Left lobe of liver (tissue), 2 donors: ENCODE results near the gene N4BP2L1. TPM values are rescaled to one million over a fixed set of nuclear protein-coding genes. Genes with fewer than 3 reads are reported as not detected.
A peak's percentile ranks its signal among the peaks of the same experiment; 100 is the strongest.

ENCODE experiments used
- ATAC-seq: fragments of 200-7000 bp; cut with Tn5 transposase; one replicate; pipeline ENCODE4 v1.9.1; 2020; ENCODE audit warnings: mild to moderate bottlenecking, moderate library complexity
- DNase-seq: peaks from one replicate; pipeline ENCODE4 v3.0.0-alpha.2; 2020; ENCODE audit warnings: low spot score
- total RNA-seq: library from RNA; stranded (reverse); gene quantifications from one replicate; pipeline ENCODE4 v1.2.1, GENCODE V29; 2021
- donor health status: DM: no; HTN: no; CAD: no; lungs with moderate emphysema.
- donor health status: DM: no; HTN: yes; CAD: no.

N4BP2L1 gene
- 45.9 TPM for total RNA-seq

DNA sequence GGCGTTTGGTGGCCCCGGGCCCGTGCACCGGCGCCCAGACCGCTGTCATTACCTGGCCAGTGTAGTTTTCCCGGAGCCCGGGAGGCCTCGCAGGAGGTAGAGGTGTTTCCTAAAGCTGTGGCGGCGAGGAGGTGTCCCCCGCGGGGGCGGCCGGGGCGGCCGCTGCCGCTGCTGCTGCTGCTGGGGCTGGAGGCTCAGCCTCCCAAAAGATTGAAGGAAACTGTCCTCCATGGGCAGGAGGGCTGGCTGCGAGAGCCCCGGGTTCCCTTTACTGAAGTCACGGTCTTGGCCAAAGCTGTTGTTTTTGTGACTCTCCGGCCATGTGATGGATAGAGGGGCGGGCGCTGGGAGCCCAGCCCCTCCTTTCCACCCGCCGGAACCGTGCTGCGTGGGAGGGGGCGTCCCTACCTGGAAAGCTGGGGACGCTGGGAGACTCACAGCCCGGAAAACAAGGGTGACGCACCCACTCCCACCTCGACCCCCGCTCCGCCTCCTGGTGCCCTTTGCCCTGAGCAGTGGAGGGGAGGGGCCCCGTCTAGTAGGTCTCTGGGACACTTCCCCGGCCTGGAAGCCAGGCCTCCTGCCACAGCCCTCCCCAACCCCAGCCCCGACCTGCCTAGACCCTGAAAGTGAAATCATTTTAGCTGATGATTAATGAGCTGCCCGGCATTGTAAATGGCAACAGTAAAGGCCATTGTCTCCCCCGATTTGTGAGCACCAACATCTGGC is at the start of gene N4BP2L1:
TSS of gene N4BP2L1 (minus strand) at position 279 of the 729 bp plus-strand sequence. CDS start at position 231, 48 bp downstream.
- DNase-seq, result peak; percentile 99
- peak; percentile 81 for ATAC-seq

DNA sequence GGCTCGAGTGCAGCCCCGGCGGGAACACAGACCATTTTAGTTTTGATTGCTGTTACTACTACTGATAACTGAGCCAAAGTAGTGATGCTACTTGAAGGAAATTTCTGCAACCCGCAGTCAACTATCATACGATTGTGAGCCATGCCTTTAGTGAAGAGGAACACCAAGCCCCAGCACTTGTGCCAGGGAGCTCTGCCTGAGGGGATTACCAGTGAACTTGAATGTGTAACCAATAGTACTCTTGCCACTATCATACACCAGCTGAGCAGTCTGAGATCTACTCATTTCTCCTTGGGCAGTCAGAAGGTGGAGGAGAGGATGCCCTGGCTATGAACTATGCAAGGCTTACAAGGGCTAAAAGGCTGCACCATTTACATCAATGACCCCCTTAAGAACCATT is 49.0 kb upstream of the N4BP2L1 start:
- ATAC-seq, result no peak
- no peak for DNase-seq

DNA sequence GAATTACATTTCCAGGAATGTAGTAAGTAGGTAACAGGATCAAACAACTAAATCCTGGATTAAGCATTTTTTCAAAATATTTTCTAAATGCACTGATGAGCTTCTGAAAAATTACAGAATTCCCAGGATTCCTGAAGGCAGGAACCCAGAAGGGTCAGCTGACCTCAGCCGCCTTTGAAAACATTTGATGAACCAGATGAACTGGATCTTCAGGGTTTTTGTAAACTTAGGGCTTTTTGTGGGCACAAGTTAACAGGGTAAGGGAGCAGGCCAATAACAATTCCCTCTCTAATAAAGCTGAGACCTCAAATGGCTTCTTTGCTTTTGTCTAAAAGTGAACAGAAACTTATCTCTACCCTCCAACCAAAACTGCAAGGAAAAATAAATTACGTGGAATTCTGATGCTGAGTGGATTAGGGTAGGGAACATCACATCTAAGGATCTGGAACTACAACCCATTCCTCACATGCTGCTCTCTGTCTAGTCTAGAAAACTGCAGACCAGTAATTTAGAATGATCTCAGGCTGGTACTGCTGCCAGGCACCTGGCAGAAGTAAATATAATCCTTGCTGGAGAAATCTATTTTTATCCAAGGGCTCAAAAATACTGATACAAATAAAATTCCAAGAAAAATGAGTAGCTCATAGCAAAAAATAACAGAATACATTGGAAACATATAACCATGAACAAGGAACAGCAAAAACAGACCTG is 48.2 kb upstream of the N4BP2L1 start:
- DNase-seq (no peak), ATAC-seq (no peak)

DNA sequence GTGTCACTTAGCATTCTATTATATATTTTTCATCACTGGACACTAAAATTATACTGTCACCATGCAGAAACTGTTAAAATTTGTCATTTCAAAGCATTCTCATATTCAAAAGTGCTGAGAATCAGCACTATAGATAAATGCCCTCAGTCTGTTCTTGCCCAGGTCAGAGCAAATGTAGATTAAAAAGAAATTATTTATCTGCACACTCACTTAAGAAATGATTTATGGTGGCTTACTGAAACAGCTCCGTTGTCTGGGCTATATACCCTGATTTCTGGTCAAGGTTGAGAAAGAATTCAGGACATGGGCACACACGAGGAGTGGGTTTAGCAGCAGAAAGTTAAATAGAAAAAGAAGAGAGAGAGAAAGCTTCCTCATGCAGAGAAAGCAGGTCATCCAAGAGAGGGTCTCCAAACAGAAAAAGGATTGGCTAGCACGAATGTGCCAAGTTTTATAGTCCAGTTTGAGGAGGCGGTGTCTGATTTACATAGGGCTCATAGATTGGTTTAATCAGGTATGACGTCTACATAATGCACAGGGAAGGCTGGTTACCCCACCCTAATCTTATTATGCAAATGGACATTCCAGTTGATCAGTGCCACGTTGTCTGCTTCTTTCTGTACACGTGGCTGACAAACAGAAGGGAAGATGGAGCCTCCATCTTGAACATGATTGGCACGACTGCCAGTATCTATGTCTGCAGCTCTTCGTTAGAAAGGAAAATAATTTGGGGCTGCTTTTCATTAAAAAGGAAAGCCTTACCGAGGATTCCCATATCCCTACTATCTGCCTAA is 47.3 kb upstream of the N4BP2L1 start:
- ATAC-seq (no peak), DNase-seq (no peak)

DNA sequence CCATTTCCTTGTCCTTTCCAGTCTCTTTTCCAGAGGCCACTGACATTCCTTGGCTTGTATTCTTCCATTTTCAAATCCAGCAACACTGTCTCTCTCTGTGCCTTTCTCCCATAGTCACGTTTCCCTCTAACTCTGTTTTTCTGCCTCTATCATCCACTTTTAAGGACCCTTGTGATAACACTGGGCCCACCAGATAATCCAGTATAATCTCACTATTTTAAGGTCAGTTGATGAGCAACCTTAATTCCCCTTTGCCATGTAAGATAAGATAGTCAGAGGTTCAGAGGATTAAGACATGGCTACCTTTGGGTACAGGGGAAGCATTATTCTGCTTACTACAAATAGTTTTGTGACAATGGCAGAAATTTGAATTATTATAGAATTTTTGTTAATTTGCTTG is 45.7 kb upstream of the N4BP2L1 start:
- DNase-seq, result no peak

DNA sequence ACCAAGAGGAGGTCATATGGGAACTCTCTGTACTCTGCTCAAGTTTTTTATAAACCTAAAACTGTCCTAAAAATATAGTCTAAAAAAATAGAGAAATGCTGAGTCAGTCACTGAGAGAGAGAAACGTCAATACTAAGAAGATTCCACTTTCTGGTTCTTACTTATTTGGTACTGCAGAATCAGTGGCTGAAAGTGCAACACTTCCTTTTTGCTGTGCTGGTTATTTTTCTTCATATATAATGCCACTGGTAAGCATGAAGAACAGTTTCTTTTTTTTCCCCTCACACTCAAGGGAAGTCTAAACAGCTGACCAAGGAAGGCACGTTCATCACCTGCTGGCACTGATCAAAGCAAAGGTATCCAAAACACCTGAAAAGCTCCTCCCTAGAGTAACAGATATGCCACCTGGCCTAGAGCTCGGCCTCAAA is 44.3 kb upstream of the N4BP2L1 start:
- DNase-seq (no peak), ATAC-seq (no peak)

More for the DNA sequence above, 45.7 kb upstream of the N4BP2L1 start:
- no peak for ATAC-seq

DNA sequence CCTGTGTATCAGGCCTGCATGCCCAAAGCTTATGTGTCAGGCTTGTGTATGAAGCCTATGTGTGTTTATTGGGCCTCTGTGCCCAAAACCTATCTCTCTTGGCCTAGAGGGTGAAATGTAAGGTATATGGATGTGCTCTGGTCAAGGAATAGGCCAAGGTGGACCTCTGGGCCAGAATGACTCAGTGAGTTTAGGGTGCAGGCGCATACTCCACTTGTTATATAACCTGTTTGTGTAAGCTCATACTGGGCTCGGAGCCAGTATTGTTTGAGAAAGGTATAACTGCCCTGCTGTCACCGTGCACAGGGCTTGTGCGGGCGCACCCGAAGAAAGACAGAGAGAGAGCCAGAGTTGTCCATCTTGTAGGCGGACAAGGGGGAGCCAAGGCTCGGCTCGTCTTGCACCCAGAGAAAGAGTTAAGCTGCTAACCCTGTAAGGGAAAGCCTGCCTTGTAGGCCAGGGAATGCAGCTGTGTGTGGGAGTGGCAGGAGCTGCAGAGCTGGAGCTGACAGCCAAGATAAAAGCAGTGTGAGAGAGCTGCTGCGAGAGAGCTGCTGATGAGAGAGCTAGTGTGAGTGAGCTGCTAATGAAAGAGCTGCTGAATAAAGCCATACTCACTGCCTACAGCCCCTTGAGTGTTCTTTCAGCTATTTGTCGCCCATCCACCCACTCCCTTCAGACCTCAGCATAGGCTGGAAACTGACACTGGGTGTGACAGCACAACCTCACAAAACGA is 43.4 kb upstream of the N4BP2L1 start:
- DNase-seq, result no peak

DNA sequence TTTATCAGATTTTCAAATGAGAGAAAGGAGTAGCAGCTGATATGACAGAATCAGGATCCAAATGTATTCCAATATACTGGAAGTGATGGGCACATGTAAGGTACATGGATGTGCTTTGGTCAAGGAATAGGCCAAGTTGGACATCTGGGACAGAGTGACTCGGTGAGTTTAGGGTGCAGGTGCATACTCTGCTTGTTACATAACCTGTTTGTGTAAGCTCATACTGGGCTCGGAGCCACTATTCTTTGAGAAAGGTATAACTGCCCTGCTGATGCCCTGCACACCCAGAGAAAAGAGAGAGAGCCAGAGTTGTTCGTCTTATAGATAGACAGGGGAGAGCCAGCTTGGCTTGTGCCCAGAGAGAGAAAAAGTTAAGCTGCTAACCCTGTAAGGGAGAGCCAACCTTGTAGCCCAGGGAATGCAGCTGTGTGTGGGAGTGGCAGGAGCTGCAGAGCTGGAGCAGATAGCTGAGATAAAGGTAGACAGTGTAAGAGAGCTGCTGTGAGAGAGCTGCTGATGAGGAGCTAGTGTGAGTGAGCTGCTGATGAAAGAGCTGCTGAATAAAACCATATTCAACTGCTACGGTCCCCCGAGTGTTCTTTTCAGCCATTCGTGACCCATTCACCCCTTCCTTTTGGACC is 40.7 kb upstream of the N4BP2L1 start:
- DNase-seq, result no peak
- ATAC-seq, result peak; percentile 55

More for the DNA sequence above, 43.4 kb upstream of the N4BP2L1 start:
- ATAC-seq, result no peak

DNA sequence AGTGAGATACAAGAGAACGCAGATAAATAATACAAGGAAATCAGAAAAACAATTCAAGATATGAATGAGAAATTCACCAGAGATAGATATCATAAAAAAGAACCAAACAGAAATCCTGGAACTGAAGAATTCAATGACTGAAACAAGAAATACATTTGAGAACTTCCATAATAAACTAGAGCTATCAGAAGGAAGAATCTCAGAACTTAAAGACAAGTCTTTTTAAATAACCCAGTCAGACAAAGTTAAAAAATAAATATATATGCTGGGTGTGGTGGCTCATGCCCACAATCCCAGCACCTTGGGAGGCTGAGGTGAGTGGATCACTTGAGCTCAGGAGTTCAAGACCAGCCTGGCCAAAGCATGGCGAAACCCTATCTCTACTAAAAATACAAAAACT is 28.7 kb upstream of the N4BP2L1 start:
- DNase-seq (no peak), ATAC-seq (no peak)

DNA sequence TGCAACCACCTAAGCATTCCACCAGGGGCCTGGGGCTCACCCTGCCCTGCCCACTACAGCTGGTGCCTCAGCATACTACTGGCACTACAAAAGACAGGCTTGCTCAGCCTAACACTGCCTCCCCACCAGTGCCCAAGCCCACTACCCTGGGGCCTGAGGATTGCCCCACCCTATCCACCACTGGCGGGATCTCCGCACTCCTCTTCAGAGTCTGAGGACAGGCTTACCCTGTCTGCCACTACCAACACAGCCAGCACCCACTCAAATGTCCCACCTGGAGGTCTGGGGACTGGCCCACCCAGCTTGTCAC is 27.6 kb upstream of the N4BP2L1 start:
- DNase-seq, result no peak
- no peak for ATAC-seq

DNA sequence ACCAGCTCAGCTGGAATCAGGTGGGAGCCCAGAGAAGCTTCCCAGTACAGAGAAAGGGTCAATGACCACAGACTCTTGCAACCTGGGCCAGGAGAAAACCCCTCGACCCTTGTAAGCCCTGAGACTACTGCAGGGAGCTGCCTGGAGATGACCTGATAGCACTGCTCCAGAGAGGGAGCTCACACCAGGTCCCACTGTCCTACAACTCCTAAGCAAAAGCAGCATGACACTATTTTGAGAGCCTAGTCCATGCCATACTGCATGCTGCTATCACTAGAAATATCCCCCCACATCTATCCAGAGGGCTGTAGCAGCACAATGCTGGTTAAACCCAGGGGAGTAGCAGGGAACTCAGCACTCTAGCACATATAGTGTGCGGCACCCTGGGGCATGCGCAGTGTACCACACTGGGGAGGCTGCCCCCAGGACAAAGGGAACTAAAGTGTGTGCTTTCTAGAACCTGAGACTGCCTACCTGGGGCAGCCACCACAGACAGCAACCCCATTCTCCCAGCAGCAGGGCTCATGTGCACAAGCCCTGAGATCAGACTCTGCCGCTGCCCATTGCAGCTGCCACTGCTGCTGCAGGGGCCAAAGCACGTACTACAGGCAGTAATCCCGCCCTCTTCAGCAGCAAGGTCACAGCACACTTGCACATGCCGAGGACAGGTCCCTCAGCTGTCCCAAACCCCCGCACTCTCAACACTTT is 27.1 kb upstream of the N4BP2L1 start:
- DNase-seq (no peak), ATAC-seq (no peak)

DNA sequence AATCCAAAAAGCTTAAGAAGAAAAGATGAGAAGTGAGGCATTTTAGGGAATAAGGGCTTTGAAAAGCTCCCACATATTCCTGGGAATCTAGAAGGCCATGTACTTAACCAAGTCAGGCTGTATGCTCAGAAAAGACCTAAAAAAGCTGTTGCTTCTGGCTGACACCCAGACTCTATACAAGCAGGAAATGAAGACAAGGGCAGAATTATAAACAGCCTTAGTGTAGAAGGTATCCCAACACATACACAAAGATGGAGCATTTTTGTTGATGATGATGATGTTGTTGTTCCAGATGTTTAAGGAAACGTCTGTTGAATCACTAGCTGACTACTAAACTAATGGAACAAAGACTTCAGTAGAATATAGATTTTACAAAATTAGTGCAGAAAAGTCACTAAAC is 26.1 kb upstream of the N4BP2L1 start:
- ATAC-seq (no peak), DNase-seq (no peak)

DNA sequence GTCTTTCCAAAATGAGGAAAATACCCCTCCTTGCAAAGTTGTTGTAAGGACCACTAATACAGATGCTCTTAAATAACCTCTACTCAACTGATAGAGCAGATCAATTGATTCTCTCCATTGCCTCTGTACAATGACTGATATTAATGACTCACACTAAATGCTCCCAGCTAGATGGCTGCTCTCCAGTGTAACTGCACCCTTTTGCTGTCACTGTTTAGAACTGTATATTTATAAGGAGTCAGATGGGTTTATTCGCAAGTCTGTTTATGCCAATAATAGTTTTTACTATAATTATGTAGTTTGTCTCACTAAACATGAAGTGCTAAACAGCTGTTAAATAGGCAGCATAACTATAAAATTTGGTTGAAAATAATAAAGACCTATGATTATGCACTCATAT is 21.0 kb upstream of the N4BP2L1 start:
- ATAC-seq (no peak), DNase-seq (no peak)

DNA sequence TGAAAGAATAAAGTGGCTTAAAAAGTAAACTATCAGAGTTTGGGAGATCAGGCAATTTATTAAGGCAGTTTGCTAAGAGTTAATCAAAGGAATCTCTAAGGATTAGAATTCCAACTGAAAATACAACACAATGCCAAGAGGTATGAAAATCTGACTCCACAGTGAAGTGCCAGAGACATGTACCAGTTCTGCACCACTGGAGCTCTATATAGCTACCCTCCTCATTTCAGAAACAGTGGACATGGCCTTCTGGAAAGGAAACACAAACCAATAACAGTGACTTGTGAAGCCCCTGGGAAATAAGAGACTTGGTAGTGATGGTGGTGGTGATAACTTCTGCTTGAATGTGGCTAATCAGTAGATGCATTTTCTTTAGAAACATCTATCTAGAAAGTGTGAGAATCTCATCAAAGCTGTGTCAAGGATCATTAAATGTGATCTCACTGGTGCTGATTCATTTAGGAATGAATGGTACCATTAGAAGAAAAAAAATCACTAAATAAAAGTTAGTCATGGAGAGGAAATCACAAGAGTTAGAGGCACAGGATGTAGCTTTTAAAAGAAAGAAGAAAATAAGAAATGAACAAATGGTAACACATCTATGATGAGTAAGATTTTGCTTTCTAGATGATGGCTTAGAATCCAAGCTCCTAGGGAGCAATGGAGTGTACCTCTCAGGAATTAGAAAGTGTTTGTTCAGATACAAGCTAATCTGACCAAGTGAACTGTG is 20.1 kb upstream of the N4BP2L1 start:
- DNase-seq (no peak), ATAC-seq (no peak)

DNA sequence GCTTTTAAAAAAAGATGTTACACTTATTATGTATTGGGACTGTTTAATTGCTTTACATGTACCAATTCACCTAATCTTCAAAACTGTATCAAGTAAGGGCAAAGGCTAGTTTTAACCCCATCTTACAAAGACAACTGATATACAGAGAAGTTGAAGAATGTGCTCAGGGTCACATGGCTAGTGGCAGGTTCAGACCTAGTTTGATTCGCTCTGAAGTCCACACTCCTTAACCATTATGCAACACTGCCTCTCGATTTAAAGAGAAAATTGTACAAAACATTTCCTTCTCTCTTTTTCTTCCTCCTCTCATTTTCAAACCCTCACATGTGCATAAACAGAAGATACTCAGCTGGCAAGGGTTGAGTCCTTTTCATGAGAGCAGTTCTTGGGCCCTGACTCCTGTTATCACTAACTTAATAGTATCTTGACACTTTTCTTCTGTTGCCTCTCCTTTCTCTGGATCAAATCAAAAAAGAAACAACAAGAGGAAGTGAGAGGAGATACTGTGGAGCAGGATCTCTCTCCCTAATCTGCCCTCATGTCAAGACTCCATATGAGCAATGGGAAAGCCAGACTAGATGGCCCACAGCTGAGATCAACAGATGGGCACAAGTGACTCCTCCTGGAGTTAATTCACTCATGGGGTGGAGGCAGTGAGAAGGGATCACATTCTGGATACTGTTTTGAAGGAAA is 19.0 kb upstream of the N4BP2L1 start:
- DNase-seq (no peak), ATAC-seq (peak; percentile 35)

DNA sequence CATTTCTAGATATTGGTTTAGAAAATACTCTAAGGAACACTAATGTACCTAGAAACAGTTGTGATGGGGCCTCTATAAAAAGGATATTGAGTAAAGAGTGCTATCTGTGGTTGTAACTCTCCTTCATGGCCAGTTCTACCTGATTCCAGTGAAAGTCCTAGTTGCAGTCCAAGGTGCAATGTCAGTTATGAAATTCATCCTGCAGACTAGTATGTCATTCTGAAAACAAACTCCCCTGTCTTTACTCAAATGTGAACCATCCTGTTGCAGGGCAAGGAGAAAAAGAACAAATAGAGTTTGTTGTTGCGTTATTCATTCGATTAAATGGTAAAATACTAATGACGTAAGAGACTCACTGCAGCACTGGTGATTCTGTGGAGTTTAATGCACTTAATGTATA is 18.3 kb upstream of the N4BP2L1 start:
- ATAC-seq (peak; percentile 84), DNase-seq (no peak)

DNA sequence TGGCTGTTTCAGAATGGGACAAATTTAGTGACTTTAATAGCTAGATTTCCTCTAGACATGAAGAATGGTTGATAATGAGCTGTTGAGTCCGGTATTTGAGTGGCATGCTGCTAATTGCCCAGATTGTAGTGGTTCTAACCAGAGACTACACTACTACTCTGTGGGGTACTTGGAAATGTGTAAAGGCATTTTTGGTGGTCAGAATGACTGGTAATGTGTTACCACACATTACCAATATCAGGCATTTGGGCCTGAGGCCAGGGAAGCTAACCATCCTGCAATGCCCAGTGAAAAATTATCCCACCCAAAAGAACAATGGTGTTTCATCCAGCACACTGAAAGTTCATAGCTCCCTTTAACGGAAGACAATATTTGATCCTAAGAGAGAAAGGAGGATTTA is 17.5 kb upstream of the N4BP2L1 start:
- no peak for DNase-seq
- ATAC-seq, result no peak

DNA sequence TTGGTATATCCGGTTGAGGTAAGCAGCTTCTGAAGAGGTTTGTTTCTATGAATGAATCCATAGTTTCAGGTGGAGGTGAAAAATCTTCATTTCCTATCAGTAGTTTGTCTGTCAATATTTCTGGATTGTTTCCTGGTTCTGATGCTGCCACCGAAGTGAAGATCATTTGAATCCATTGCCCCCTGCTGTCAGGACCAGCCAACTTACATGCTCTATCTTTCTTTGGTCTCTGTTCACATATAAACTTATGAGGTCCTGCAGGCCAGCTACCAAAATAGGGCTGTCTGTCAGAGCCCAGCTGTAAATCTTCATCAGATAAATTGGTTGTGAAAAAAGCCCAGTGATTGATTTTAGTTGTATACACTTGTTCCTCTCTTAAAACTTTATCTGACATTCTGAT is 15.2 kb upstream of the N4BP2L1 start:
- ATAC-seq, result peak; percentile 84
- DNase-seq, result no peak

DNA sequence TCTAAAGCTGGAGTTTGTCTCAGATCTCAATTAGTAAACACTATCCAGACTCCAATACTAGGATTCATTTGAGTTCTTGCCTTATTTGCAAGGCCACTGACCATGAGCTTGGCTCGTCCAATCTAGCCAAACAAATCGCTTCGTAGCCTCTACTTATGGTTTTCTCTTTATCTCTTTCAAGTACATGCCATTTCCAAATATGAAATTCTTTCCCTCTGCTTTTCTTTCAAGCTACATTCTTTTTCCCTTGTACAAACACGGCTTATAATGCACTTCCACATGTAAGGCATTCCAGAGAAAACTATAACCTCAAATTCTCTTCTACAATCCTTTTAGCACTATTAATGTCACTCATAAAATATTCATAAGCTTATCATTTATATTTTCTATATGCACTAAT is 10.9 kb upstream of the N4BP2L1 start:
- DNase-seq, result no peak
- ATAC-seq, result no peak
